H1 (cell line): Measurements from ENCODE around the gene MACROD1. TPM values are rescaled to one million over a fixed set of nuclear protein-coding genes. Genes with fewer than 3 reads are reported as not detected.
A peak's percentile ranks its signal among the peaks of the same experiment; 100 is the strongest.

Source experiments
- ASH2L ChIP-seq: fragments of 200-600, 300-600 bp; sonication (generic); IDR thresholded peaks from one replicate; pipeline ENCODE4 v1.7.1; 2017; ENCODE audit warnings: low read length
- ATF2 ChIP-seq: IDR thresholded peaks from 2 replicates; pipeline ENCODE4 v1.6.1; 2012; ENCODE audit warnings: low read length, inconsistent platforms
- BACH1 ChIP-seq: IDR thresholded peaks from 2 replicates; pipeline ENCODE4 v1.6.1; 2012; ENCODE audit warnings: low read length, improper control_type of control experiment
- CEBPB ChIP-seq: IDR thresholded peaks from 2 replicates; pipeline ENCODE4 v1.6.1; 2012; ENCODE audit warnings: low read depth, low read length
- FOSL1 ChIP-seq: IDR thresholded peaks from 2 replicates; pipeline ENCODE4 v1.6.1; 2011; ENCODE audit warnings: mild to moderate bottlenecking, low read depth, low read length, moderate library complexity; ENCODE audit not compliant: insufficient read depth
- HDAC2 ChIP-seq, 2 experiments: fragments of 300-600 bp in 1 of 2; sonication (generic) in 1 of 2; IDR thresholded peaks; 2 replicates each; pipeline ENCODE4 v1.6.1; 2011 to 2012; ENCODE audit warnings: low read depth in 2 of 2, low read length in 2 of 2, mild to moderate bottlenecking in 2 of 2, moderate library complexity in 2 of 2, borderline replicate concordance in 1 of 2, inconsistent platforms in 1 of 2
- POLR2A ChIP-seq, 2 experiments: IDR thresholded peaks; 1 replicate in 1 of 2; 2 replicates in 1 of 2; pipeline ENCODE4 v1.6.1; 2011; ENCODE audit warnings: low read depth in 2 of 2, low read length in 2 of 2, mild to moderate bottlenecking in 2 of 2; ENCODE audit errors: control extremely low read depth in 1 of 2
- POU5F1 ChIP-seq: IDR thresholded peaks from 2 replicates; pipeline ENCODE4 v1.6.1; 2011; ENCODE audit warnings: low read depth, mild to moderate bottlenecking, low read length, moderate library complexity
- RNF2 ChIP-seq: fragments of 200-900, 300-1000 bp; sonication (generic); IDR thresholded peaks from 2 replicates; pipeline ENCODE4 v1.7.1; 2016; ENCODE audit warnings: borderline replicate concordance, low read depth, mild to moderate bottlenecking, antibody characterized with exemption, low read length; ENCODE audit not compliant: poor library complexity, severe bottlenecking; ENCODE audit errors: missing control alignments
- SRF ChIP-seq: IDR thresholded peaks from 2 replicates; pipeline ENCODE4 v1.6.1; 2011; ENCODE audit warnings: mild to moderate bottlenecking, low read depth, low read length, moderate library complexity
- TEAD4 ChIP-seq: IDR thresholded peaks from 2 replicates; pipeline ENCODE4 v1.6.1; 2012; ENCODE audit warnings: low read depth, low read length, inconsistent platforms, mixed read lengths
- YY1 ChIP-seq: IDR thresholded peaks from 2 replicates; pipeline ENCODE4 v1.6.1; 2011; ENCODE audit warnings: low read depth, mild to moderate bottlenecking, low read length
- polyA plus RNA-seq, 7 experiments: library from polyadenylated mRNA; depleted of rRNA in 3 of 7; stranded (reverse) in 5 of 7; unstranded in 2 of 7; fragments of >200 nt in 5 of 7; fragments of 200-250 nt in 2 of 7; gene quantifications; 1 replicate in 5 of 7; 2 replicates in 1 of 7; 4 replicates in 1 of 7; pipeline versions ENCODE4 v1.2.1 to v1.2.3, GENCODE V29; 2011 to 2013; ENCODE audit warnings: missing spikeins in 2 of 7, mixed read lengths in 2 of 7
- total RNA-seq: library from RNA; stranded (reverse); fragmentation: NEBNext Ultra II Directional; extraction: Animal tissue kit (Norgen Biotek cat#: 25700); gene quantifications from 2 replicates; pipeline ENCODE4 v1.2.1, GENCODE V29; 2021

MACROD1 gene
- total and polyA plus RNA-seq, 2 of the 8 experiments (the other 6 are each of a cell fraction or from before 2014, with no cell fraction given), result 19.5 to 34.1 TPM

DNA sequence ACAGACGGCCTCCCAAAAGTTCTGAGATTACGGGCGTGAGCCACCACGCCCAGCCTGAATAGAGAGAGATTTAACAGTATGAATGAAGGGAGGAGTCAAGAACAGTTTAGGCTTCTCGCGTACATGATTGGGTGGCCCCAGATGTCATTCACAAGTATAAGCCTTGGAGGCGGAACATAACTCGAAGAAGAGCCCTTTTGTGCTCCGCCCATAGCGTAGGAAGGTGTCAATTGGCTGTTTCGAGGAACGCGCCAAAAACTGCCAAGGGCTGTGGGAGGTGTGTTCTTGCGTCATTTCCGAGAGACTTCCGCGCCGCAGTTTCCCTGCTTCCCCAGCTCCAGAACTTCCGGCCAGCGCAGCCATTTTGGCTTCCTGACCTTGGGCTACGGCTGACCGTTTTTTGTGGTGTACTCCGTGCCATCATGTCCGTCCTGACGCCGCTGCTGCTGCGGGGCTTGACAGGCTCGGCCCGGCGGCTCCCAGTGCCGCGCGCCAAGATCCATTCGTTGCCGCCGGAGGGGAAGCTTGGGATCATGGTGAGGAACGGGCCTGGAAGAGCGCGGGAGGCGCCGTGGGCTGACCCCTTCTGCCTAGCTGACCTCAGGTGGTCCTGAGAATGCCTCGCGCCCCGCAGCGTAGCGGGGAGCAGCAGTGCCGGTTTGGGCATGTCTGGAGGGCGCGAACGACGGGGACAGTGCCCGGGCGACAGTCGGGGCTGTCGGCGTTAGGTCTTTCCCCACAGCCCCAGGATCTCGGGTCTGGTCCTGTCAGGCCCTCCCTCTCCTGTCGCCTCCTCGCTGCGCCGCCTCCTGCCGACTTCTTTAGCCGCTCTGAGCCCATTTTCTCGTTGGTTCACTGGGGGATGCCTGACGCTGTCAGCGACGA is 191.4 kb downstream of the MACROD1 start, which contains the start of gene COX8A (continued):
- no peak; the same call in 1 of the 2 replicates for TF ChIP-seq ATF2
- TF ChIP-seq CEBPB, result peak; percentile 93
- TF ChIP-seq POU5F1, result no peak
- TF ChIP-seq POLR2A (IDR thresholded peaks at IDR 0.05; ENCODE audit: control extremely low read depth in 1 of 2, low read depth in 2 of 2, low read length in 2 of 2), result peak; percentile 56 to 84
- TF ChIP-seq FOSL1, result no peak
- peak; percentile 80 for TF ChIP-seq ASH2L
- no peak for TF ChIP-seq RNF2
- TF ChIP-seq YY1, result peak; percentile 98
- peak; percentile 43 to 62; a peak in 1 of 4 replicates for TF ChIP-seq HDAC2 (IDR thresholded peaks at IDR 0.05; ENCODE audit: borderline replicate concordance in 1 of 2, low read depth in 2 of 2, low read length in 2 of 2)
- TF ChIP-seq TEAD4, result no peak
- no peak for TF ChIP-seq BACH1
- TF ChIP-seq SRF, result no peak
